NCI-H2029 treated with DMSO at 0.1 percent for 48 hours (cell line): ENCODE measurements around the gene LCA5.
"Not testable (repeated sequence)": the region's sequence is repeated elsewhere in the genome, so short reads cannot be mapped to it uniquely, and the experiment has no call there.

Experiments
- DNase-seq: peaks from one replicate; lab custom pipeline; 2025; lab: John Stamatoyannopoulos, UW

LCA5 gene

GRCh38 chr6:79538106-79538971 is 1.1 kb upstream of the LCA5 start:
- DNase-seq = no peak

DNA sequence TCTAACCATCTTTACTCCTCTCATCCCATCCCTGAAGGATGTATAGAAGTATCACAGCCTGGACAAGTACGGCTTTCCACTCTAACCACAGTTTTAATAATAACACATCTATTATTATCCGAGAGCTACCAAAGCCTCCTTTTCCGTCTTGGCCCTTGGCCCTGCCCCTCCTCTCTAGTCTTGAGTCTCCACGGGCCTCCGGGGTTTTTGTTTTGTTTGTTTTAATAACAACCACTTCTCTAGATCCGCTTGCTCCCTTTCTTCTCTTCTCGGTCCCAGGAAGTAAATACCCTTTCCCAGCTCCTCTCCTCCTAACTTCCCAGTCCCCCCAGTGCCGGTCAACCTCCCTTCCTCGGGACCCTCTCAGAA is 661 bp downstream of the LCA5 start:
- no peak for DNase-seq

DNA sequence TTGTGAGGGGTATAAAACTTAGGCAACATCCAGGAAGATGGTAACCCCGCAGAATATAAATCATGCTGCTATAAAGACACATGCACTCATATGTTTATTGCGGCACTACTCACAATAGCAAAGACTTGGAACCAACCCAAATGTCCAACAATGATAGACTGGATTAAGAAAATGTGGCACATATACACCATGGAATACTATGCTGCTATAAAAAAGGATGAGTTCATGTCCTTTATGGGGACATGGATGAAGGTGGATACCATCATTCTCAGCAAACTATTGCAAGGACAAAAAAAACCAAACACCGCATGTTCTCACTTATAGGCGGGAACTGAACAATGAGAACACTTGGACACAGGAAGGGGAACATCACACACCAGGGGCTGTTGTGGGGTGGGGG is 7.7 kb downstream of the LCA5 start:
- DNase-seq = not testable (repeated sequence)

DNA sequence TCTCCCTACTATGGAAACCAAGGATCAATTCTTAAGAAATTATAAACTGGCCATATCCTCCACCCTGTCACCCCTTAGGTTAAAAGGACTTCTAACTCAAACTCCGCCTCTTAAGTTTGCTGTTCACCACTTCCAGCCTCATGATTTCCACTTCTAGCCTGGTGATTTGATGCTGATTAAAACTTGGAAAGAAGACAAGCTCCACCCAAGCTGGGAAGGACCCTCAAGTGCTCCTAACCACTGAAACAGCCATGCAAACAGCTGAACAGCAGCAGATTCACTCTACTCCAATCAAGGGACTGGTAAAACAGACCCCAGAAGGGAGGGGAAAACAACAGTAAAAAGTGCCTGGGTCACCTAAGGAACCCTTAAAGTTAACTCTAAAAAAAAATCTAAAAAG is 10.3 kb downstream of the LCA5 start:
- DNase-seq = no peak

GRCh38 chr6:79525272-79526100 is 11.7 kb downstream of the LCA5 start:
- DNase-seq = no peak

- DNase-seq = no peak
These were observed 13.2 kb downstream of the LCA5 start for GRCh38 chr6:79524065-79524464.

GRCh38 chr6:79522609-79523008 is 14.6 kb downstream of the LCA5 start:
- DNase-seq = no peak

GRCh38 chr6:79520534-79520933 is 16.7 kb downstream of the LCA5 start:
- DNase-seq = no peak

DNA sequence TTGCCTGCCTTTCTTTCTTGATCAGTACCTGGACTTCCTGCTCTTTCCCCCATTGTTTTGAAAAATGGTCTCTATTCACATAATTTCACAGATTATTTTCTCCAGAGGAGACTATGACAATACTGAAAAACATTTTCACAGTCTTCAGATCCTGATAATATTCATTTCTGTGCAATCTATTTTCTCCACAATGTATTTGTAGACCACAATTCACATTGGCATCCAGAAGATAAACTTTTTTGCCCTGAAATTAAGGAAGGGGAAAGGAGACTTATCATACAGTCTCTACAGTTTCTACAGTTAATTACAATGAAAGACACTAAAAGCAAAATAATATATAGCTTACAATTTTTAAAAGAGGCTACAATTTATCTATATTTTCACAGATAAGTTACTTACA is 18.4 kb downstream of the LCA5 start:
- no peak for DNase-seq

- no peak for DNase-seq
These were observed 21.8 kb downstream of the LCA5 start for GRCh38 chr6:79515436-79515835.

- DNase-seq = no peak
These were observed 24.1 kb downstream of the LCA5 start for GRCh38 chr6:79513111-79513510.

GRCh38 chr6:79512014-79512413 is 25.2 kb downstream of the LCA5 start:
- DNase-seq = no peak

- DNase-seq = no peak
These were observed 26.5 kb downstream of the LCA5 start for GRCh38 chr6:79510707-79511106.

GRCh38 chr6:79506251-79506650 is 31.0 kb downstream of the LCA5 start:
- DNase-seq = no peak

DNA sequence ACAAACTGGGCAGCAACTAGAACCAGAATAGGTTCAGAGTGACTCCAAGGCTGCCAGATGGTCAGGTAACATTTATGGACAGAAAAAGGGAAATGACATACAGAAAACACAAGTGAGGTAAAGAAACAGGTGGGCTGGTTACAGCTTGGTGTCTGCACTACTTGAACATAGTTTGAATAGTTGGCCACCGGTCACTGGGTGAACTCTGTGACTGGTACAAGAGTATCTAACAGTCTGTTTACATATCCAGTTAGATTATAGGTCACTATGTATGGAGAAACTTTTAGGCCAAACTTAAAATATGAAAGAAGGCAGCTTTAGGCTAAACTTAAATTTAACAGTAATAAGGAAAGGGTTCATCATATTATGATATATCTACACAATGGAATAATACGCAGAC is 32.9 kb downstream of the LCA5 start:
- DNase-seq = no peak

DNA sequence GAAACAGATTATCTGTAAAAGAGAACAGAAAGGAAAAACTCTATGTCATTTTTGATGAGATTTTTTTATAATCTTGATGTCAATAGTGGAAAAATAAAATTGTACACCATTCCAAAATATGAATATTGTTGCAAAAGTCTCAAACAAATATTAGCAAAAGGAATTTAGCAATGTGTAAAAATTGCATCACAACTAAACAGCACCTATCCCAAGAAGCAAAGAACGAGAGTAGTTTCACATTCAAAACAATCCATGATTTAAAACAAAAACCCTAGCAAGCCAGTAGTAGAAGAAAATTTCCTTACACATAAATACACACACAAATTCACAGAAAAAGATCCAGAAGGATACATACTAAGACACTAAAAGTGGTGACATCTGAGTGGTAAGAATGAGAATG is 38.4 kb downstream of the LCA5 start:
- no peak for DNase-seq

- no peak for DNase-seq
These were observed 42.0 kb downstream of the LCA5 start for GRCh38 chr6:79495246-79495645.

- no peak for DNase-seq
These were observed 42.4 kb downstream of the LCA5 start for GRCh38 chr6:79494841-79495240.

DNA sequence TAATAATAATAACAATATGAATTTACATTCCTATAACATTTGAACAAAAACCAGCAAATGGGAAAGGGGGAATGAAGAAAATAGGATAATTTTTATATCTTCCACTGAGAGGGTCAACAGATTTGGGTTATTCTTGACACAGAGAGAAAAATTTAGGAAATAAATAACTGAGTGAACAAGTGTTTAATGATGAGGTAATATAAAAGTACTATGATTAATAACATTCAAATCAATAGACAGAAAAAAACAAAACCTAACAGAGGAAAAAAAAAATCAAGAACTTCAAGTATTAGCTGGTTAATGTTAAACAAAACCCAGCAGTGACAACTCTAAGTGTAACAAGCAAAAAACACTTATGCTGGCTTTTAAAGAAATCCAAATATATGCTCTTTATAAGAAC is 66.5 kb downstream of the LCA5 start:
- DNase-seq = no peak

- no peak for DNase-seq
These were observed 67.6 kb downstream of the LCA5 start for GRCh38 chr6:79469376-79470246.

- DNase-seq = peak; percentile 47
These were observed 68.6 kb downstream of the LCA5 start for GRCh38 chr6:79468587-79468986.

DNA sequence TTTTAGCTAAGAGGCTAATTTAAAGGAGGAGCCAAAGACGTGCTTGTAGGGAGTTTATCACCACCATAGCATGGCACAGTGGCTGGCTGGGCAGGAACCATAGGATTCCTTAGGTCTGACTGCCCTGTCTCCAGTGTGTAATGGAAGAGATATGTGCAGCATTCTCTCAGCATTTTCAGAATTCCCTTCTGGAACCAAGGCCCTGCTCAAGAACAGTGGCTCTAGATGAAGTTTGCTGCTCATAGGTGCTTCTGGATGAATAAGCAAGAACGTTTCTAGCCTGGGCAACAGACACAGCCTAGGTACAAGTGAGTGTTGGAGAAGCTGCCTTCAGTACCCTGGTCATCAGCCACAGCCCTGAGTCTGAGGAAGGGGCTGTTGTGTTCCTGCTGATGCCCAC is 69.1 kb downstream of the LCA5 start:
- no peak for DNase-seq
